CD4-positive, alpha-beta T cell treated with Interleukin-1 beta for 1 hour (primary cell): ENCODE measurements around the gene HMGCR.
A peak's percentile ranks its signal among the peaks of the same experiment; 100 is the strongest.
"Not testable (repeated sequence)": the region's sequence is repeated elsewhere in the genome, so short reads cannot be mapped to it uniquely, and the experiment has no call there.

Source experiments
- DNase-seq, 2 donors: peaks; one replicate each; pipeline ENCODE4 v3.0.0-alpha.2; 2020 to 2022

Gene HMGCR

DNA sequence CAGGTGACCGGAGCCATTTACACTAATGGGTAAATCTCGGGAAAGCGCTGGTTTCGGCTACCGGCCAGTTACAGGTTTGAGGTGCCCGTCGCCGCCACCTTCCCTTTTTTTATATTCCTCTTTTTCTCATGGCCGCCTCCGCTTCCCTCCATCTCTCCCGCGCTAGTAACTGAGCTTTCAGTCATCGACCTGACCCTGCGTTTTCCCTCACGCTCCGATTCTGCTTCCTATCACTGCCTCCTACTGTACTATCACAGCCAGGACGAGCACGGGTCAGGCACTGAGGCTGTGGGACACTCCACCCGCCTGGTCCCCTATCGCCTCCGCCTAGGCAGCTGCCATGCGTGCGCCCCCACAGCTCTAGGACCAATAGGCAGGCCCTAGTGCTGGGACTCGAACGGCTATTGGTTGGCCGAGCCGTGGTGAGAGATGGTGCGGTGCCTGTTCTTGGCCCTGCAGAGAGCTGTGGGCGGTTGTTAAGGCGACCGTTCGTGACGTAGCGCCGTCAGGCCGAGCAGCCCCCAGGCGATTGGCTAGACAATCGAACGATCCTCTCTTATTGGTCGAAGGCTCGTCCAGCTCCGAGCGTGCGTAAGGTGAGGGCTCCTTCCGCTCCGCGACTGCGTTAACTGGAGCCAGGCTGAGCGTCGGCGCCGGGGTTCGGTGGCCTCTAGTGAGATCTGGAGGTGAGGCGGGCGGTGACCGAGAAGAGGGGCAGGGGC is at the start of gene HMGCR:
HMGCR (plus strand) TSS at position 606 of the 722 bp plus-strand sequence. CDS start 5,386 bp downstream, outside the sequence.
- DNase-seq: peak; percentile 98 to 99

DNA sequence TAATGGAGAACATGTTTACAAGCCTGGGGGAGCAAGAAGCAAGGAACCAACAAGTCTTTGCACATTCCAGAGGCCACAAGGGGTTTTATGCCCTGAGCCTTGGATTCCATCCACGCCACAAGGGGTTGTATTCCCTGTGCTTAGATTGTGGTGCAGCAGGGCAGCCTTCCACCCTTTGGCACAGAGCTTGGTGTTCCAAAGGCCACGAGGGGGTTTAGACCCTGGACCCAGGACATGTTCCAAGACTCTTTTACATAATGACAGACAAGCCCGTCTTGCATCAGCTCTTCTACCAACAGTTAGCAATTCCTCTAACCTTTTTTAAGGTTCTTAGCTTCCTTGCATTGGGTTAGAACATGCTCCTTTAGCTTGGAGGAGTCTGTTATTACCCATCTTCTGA is 45.2 kb upstream of the HMGCR start:
- not testable (repeated sequence) for DNase-seq

GRCh38 chr5:75300084-75300483 is 36.9 kb upstream of the HMGCR start:
- no peak for DNase-seq

GRCh38 chr5:75303419-75303818 is 33.6 kb upstream of the HMGCR start:
- DNase-seq: no peak

DNA sequence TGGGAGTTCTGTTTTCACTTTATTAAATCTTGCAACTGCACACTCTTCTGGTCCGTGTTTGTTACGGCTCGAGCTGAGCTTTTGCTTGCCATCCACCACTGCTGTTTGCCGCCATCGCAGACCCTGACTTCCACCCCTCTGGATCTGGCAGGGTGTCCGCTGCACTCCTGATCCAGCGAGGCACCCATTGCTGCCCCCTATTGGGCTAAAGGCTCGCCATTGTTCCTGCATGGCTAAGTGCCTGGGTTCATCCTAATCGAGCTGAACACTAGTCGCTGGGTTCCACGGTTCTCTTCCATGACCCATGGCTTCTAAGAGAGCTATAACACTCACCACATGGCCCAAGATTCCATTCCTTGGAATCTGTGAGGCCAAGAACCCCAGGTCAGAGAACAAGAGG is 32.5 kb upstream of the HMGCR start:
- DNase-seq: not testable (repeated sequence)

DNA sequence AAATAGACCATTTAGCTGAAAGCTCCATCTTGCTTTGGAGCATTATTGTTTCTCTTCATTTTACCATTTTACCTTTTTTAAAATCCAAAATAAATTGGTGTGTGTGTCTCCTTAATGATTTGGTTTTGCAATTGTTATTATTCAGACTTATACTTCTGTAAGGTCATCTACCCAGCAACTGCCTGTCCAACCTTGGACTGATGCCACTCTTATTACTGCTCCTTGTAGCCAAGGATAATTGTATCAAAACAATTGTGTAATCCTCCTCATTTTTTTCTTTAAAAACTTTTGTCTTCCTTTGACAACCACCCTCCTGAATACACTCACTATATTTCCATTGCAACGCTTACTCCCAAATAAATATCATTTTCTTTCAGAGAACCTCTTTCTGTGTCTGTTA is 30.3 kb upstream of the HMGCR start:
- DNase-seq: no peak

DNA sequence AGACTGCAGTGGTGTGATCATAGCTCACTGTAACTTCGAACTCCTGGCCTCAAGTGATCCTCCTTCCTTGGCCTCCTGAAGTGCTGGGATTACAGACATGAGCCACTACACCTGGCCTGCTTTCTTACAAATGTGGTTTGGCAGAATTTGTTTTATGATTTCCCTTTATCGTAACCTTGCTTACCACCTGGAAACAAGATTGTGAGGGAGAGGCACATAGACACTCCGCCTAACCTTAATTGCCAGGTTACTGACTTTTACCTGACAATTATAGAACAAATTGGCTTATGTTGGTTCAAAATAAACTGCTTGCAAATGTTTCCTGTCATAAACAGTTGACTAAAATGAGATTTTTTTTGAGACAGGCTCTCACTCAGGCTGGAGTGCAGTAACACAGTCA is 26.8 kb upstream of the HMGCR start:
- DNase-seq: no peak

DNA sequence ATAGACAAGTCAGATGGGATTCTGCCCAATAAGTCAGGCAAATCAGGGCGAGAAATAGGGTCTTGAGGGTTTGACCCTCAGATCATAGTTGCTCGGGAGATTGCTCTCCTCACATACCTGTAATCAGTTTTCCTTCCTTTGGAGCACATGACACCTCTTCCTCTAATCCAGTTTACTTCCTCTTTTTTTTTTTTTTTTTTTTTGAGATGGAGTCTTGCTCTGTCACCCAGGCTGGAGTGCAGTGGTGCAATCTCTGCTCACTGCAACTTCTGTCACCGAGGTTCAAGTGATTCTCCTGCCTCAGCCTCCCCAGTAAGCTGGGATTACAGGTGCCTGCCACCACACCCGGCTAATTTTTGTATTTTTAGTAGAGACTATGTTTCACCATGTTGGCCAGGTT is 17.9 kb upstream of the HMGCR start:
- peak in 1 of 2 donors; percentile 45 for DNase-seq

GRCh38 chr5:75319638-75320037 is 17.4 kb upstream of the HMGCR start:
- DNase-seq: no peak

- peak in 1 of 2 donors; percentile 14 for DNase-seq
These were observed 16.6 kb upstream of the HMGCR start for GRCh38 chr5:75320371-75320770.

- no peak for DNase-seq
These were observed 15.0 kb upstream of the HMGCR start for GRCh38 chr5:75322066-75322465.

GRCh38 chr5:75324791-75325190 is 12.2 kb upstream of the HMGCR start:
- DNase-seq: no peak

DNA sequence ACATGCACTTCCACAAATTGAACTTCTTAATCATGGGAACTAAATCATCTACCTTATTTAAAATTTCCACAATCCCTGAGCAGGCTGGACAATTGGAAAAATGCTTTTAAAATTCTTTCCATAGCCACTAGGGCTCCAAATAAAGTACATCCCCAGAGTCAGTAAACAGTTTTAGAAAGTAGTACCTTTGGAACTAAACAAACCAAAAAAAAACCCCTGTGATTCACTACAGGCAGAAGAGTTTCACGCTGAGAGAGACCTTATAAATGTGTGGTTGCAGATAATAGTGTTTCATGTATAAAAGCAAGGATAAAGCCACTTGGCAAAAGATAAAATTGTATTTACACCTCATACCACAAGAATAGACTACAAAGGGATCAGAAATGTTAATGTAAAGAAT is 11.8 kb upstream of the HMGCR start:
- DNase-seq: no peak

GRCh38 chr5:75330404-75330803 is 6.6 kb upstream of the HMGCR start:
- no peak for DNase-seq

GRCh38 chr5:75331095-75332090 is 5.6 kb upstream of the HMGCR start:
- DNase-seq: no peak

DNA sequence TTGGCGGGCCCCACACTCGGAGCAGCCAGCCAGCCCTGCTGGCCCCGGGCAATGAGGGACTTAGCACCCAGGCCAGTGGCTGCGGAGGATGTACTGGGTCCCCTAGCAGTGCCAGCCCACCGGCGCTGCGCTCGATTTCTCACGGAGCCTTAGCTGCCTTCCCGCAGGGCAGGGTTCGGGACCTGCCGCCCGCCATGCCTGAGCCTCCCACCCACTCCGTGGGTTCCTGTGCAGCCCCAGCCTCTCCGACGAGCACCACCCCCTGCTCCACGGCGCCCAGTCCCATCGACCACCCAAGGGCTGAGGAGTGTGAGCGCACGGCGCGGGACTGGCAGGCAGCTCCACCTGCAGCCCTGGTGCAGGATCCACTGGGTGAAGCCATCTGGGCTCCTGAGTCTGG is 3.3 kb upstream of the HMGCR start:
- not testable (repeated sequence) for DNase-seq

DNA sequence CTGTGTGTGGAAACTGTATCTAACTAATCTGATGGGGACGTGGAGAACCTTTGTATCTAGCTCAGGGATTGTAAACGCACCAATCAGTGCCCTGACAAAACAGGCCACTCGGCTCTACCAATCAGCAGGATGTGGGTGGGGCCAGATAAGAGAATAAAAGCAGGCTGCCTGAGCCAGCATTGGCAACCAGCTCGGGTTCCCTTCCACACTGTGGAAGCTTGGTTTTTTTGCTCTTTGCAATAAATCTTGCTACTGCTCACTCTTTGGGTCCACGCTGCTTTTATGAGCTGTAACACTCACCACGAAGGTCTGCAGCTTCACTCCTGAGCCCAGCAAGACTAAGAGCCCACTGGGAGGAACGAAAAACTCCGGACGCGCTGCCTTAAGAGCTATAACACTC is 2.6 kb upstream of the HMGCR start:
- DNase-seq: not testable (repeated sequence)

GRCh38 chr5:75335486-75335885 is 1.5 kb upstream of the HMGCR start:
- DNase-seq: no peak

- peak in 1 of 2 donors; percentile 12 for DNase-seq
These were observed 937 bp upstream of the HMGCR start for GRCh38 chr5:75335952-75336614.

- peak; percentile 16 to 34 for DNase-seq
These were observed 474 bp downstream of the HMGCR start for GRCh38 chr5:75337366-75338021.

DNA sequence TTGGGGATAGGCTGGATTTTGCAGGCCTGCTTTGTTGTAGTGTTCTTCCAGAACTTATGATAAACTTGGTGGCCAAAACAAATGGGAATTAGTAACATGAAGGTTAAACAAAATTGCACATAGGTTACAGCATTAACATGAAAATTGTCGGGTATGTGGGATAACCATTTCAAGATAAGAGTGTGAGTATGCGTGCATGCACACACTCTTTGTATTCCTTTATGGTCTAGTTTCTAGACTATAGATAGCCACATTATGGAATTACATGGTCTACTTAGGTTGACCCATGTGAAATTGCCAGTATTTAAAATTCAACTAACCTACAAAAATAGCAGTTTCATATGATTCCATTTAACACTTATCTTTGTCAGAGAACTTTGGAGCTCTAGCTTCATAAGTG is 1.4 kb downstream of the HMGCR start:
- no peak for DNase-seq

GRCh38 chr5:75340714-75341478 is 3.9 kb downstream of the HMGCR start:
- DNase-seq: no peak
